SK-N-SH (cell line): ENCODE measurements around the gene STAT5B. TPM values are rescaled to one million over a fixed set of nuclear protein-coding genes. Genes with fewer than 3 reads are reported as not detected.

Experiments used
- CTCF ChIA-PET: fragments of 300-600, 350-600 bp; formaldehyde crosslinking; extraction: SDS; loops from one replicate; lab custom pipeline; 2021; lab: Yijun Ruan, JAX
- POLR2A ChIA-PET: fragments of 350-600 bp; sonication (Branson Sonifier 250); formaldehyde crosslinking; extraction: SDS; loops from one replicate; lab custom pipeline; 2020; ENCODE audit warnings: antibody characterized with exemption, inconsistent platforms; lab: Yijun Ruan, JAX
- DNase-seq: peaks from one replicate; pipeline ENCODE4 v3.0.0; 2012
- H2AFZ ChIP-seq: fragments of 200-600 bp; sonication (generic); 2 replicates; pipeline ENCODE4 v1.8.1; 2016; ENCODE audit warnings: antibody characterized with exemption, mild to moderate bottlenecking, low read depth
- H3F3A ChIP-seq: fragments of 200-600 bp; sonication (generic); replicated peaks from 2 replicates; pipeline ENCODE3; 2016; ENCODE audit warnings: antibody characterized with exemption, mild to moderate bottlenecking; ENCODE audit not compliant: insufficient read depth
- H3K27ac ChIP-seq, 2 experiments: fragments of 200-500 bp in 1 of 2; fragments of 200-600 bp in 1 of 2; sonication (Bioruptor generic) in 1 of 2; sonication (generic), shearing (Covaris generic) in 1 of 2; 2 replicates each; pipeline versions ENCODE4 v1.5.1 to v1.6.1; 2014 to 2016; ENCODE audit warnings: low read depth in 2 of 2, inconsistent platforms in 1 of 2, low read length in 1 of 2, mild to moderate bottlenecking in 1 of 2, mixed read lengths in 1 of 2
- H3K27me3 ChIP-seq: fragments of 200-600 bp; sonication (generic), shearing (Covaris generic); 2 replicates; pipeline ENCODE4 v1.6.1; 2016; ENCODE audit warnings: mixed run types; ENCODE audit not compliant: insufficient read depth
- H3K36me3 ChIP-seq, 2 experiments: fragments of 200-500 bp in 1 of 2; fragments of 200-600 bp in 1 of 2; sonication (Bioruptor generic) in 1 of 2; sonication (generic) in 1 of 2; replicated peaks in 1 of 2; 2 replicates each; pipeline versions ENCODE3 to v1.5.1; 2014 to 2016; ENCODE audit warnings: low read length in 1 of 2, mild to moderate bottlenecking in 1 of 2; ENCODE audit not compliant: insufficient read depth in 2 of 2, control insufficient read depth in 1 of 2
- H3K4me1 ChIP-seq, 2 experiments: fragments of 200-500 bp in 1 of 2; fragments of 200-600 bp in 1 of 2; sonication (Bioruptor generic) in 1 of 2; sonication (generic), shearing (Covaris generic) in 1 of 2; 2 replicates each; pipeline versions ENCODE4 v1.5.1 to v1.6.1; 2014 to 2016; ENCODE audit warnings: low read depth in 1 of 2, low read length in 1 of 2, mixed run types in 1 of 2; ENCODE audit not compliant: insufficient read depth in 2 of 2, control insufficient read depth in 1 of 2
- H3K4me2 ChIP-seq: fragments of 200-600 bp; sonication (generic), shearing (Covaris generic); 2 replicates; pipeline ENCODE4 v1.6.1; 2017; ENCODE audit warnings: mixed run types
- H3K4me3 ChIP-seq, 2 experiments: fragments of 200-500 bp in 1 of 2; fragments of 200-600 bp in 1 of 2; sonication (Bioruptor generic) in 1 of 2; sonication (generic), shearing (Covaris generic) in 1 of 2; 2 replicates each; pipeline versions ENCODE4 v1.5.1 to v1.8.1; 2014 to 2016; ENCODE audit warnings: low read depth in 2 of 2, inconsistent platforms in 1 of 2, low read length in 1 of 2, mild to moderate bottlenecking in 1 of 2, mixed read lengths in 1 of 2, moderate library complexity in 1 of 2
- H3K79me2 ChIP-seq: fragments of 200-600 bp; sonication (generic); 2 replicates; pipeline ENCODE4 v1.8.1; 2017; ENCODE audit warnings: mild to moderate bottlenecking; ENCODE audit not compliant: insufficient read depth
- H3K9ac ChIP-seq: fragments of 200-600 bp; sonication (generic); 2 replicates; pipeline ENCODE4 v1.6.1; 2017; ENCODE audit warnings: mixed run types
- H3K9me2 ChIP-seq: fragments of 200-600 bp; sonication (generic); 2 replicates; pipeline ENCODE4 v1.6.1; 2017; ENCODE audit warnings: mixed run types
- H3K9me3 ChIP-seq: fragments of 200-600 bp; sonication (generic); 2 replicates; pipeline ENCODE4 v1.6.1; 2017; ENCODE audit warnings: mixed run types, mild to moderate bottlenecking, moderate library complexity
- H4K20me1 ChIP-seq: fragments of 200-600 bp; sonication (generic); 2 replicates; pipeline ENCODE4 v1.6.1; 2017; ENCODE audit warnings: mild to moderate bottlenecking, mixed run types; ENCODE audit not compliant: insufficient read depth
- FOSL2 ChIP-seq: IDR thresholded peaks from 2 replicates; pipeline ENCODE4 v1.4.0; 2012; ENCODE audit warnings: low read depth, mild to moderate bottlenecking, moderate library complexity, borderline replicate concordance
- FOXJ3 ChIP-seq: sonication (generic); formaldehyde crosslinking; IDR thresholded peaks from 2 replicates; pipeline ENCODE4 v1.5.1; 2020; ENCODE audit warnings: mild to moderate bottlenecking, missing genetic modification reagents
- FOXM1 ChIP-seq: IDR thresholded peaks from 2 replicates; pipeline ENCODE4 v1.4.0; 2012; ENCODE audit warnings: low read depth, mild to moderate bottlenecking
- GABPA ChIP-seq: IDR thresholded peaks from 2 replicates; pipeline ENCODE4 v1.4.0; 2012; ENCODE audit warnings: low read depth, mild to moderate bottlenecking
- JUND ChIP-seq: IDR thresholded peaks from 2 replicates; pipeline ENCODE4 v1.4.0; 2012
- POLR2AphosphoS5 ChIP-seq: IDR thresholded peaks from 2 replicates; pipeline ENCODE4 v1.6.1; 2012; ENCODE audit warnings: low read depth, low read length
- RAD21 ChIP-seq: IDR thresholded peaks from 2 replicates; pipeline ENCODE4 v1.6.1; 2012; ENCODE audit warnings: mild to moderate bottlenecking, low read length
- RCOR1 ChIP-seq: fragments of 150-350 bp; IDR thresholded peaks from 2 replicates; pipeline ENCODE4 v1.6.1; 2017; ENCODE audit warnings: antibody characterized with exemption, low read length
- RXRA ChIP-seq: IDR thresholded peaks from 2 replicates; pipeline ENCODE4 v1.4.0; 2012; ENCODE audit warnings: low read depth, mild to moderate bottlenecking, borderline replicate concordance
- SMC3 ChIP-seq: IDR thresholded peaks from 2 replicates; pipeline ENCODE4 v1.6.1; 2012; ENCODE audit warnings: low read depth, low read length, improper control_type of control experiment
- TCF12 ChIP-seq: IDR thresholded peaks from 2 replicates; pipeline ENCODE4 v1.4.0; 2012
- TEAD4 ChIP-seq: IDR thresholded peaks from 2 replicates; pipeline ENCODE4 v1.4.0; 2012; ENCODE audit warnings: mild to moderate bottlenecking, borderline replicate concordance; ENCODE audit not compliant: insufficient read depth
- WGBS: methylation state at CpG from one replicate; pipeline ENCODE4 v1.1.6; 2017; ENCODE audit warnings: low lambda C conversion rate; 5-methylcytosine and 5-hydroxymethylcytosine counted together
- polyA plus RNA-seq, 3 experiments: library from polyadenylated mRNA; depleted of rRNA; stranded (reverse); fragments of >200 nt; gene quantifications; 2 replicates each; pipeline ENCODE4 v1.2.3, GENCODE V29; 2012
- TF ChIP-seq, protein P1 (sequence below): IDR thresholded peaks from 2 replicates; pipeline ENCODE4 v1.6.1; 2012; ENCODE audit warnings: mild to moderate bottlenecking, low read depth, low read length, moderate library complexity
- TF ChIP-seq, protein P2 (sequence below): IDR thresholded peaks from 2 replicates; pipeline ENCODE4 v1.4.0; 2012; ENCODE audit warnings: low read depth, borderline replicate concordance
- TF ChIP-seq, protein P3 (sequence below): IDR thresholded peaks from 2 replicates; pipeline ENCODE4 v1.4.0; 2012; ENCODE audit warnings: low read depth
- TF ChIP-seq, protein P4 (sequence below): fragments of 150-350 bp; IDR thresholded peaks from 2 replicates; pipeline ENCODE4 v1.6.1; 2016; ENCODE audit warnings: mild to moderate bottlenecking, low read depth, low read length
- TF ChIP-seq, protein P5 (sequence below): IDR thresholded peaks from 2 replicates; pipeline ENCODE4 v1.4.0; 2012; ENCODE audit warnings: low read depth, borderline replicate concordance

Gene STAT5B
- polyA plus RNA-seq, 1 of the 3 experiments (the other 2 are of a cell fraction): 23.6 TPM

DNA sequence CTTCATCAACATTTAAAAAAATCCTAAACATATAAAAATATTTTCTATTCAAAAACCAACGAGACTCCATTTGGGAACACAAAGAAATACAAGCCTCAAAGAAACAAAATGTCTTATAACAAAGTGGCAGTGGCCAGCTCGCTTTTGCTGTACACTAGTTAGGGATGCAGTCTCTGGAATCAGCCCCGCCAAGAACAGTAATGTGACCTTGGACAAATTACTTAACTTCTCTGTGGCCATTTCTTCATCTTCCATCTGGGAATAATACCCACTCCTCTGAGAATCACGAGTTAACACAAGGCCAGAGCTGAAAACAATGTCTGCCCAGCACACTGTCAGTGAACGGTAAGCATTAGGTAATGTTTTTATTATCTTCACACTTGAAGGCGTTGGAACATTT is 5.6 kb downstream of the STAT5B start:
- Histone ChIP-seq H3K9me2 (no peaks in the 10 kb centered on the region), H3K9ac (no peak overlapping the region), H3K36me3 (no peaks in the 10 kb centered on the region), H3K27ac (no peak overlapping the region), H3K4me3 (no peak overlapping the region), H2AFZ (no peak overlapping the region), H3K27me3 (no peaks in the 10 kb centered on the region), H3K9me3 (no peaks in the 10 kb centered on the region), H3K79me2 (peaks cover 88% of the 10 kb centered on the region), H4K20me1 (peaks cover 38% of the 10 kb centered on the region), H3K4me2 (no peak overlapping the region), H3F3A (peaks cover 9% of the 10 kb centered on the region), H3K4me1 (peaks cover 10 to 12% of the 10 kb centered on the region in 2 experiments)
- TF ChIP-seq, protein P1, sequence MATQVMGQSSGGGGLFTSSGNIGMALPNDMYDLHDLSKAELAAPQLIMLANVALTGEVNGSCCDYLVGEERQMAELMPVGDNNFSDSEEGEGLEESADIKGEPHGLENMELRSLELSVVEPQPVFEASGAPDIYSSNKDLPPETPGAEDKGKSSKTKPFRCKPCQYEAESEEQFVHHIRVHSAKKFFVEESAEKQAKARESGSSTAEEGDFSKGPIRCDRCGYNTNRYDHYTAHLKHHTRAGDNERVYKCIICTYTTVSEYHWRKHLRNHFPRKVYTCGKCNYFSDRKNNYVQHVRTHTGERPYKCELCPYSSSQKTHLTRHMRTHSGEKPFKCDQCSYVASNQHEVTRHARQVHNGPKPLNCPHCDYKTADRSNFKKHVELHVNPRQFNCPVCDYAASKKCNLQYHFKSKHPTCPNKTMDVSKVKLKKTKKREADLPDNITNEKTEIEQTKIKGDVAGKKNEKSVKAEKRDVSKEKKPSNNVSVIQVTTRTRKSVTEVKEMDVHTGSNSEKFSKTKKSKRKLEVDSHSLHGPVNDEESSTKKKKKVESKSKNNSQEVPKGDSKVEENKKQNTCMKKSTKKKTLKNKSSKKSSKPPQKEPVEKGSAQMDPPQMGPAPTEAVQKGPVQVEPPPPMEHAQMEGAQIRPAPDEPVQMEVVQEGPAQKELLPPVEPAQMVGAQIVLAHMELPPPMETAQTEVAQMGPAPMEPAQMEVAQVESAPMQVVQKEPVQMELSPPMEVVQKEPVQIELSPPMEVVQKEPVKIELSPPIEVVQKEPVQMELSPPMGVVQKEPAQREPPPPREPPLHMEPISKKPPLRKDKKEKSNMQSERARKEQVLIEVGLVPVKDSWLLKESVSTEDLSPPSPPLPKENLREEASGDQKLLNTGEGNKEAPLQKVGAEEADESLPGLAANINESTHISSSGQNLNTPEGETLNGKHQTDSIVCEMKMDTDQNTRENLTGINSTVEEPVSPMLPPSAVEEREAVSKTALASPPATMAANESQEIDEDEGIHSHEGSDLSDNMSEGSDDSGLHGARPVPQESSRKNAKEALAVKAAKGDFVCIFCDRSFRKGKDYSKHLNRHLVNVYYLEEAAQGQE: no peak
- TF ChIP-seq POLR2AphosphoS5: no peak
- TF ChIP-seq TEAD4: no peak
- no peak for TF ChIP-seq SMC3
- no peak for TF ChIP-seq FOSL2
- TF ChIP-seq, protein P2, sequence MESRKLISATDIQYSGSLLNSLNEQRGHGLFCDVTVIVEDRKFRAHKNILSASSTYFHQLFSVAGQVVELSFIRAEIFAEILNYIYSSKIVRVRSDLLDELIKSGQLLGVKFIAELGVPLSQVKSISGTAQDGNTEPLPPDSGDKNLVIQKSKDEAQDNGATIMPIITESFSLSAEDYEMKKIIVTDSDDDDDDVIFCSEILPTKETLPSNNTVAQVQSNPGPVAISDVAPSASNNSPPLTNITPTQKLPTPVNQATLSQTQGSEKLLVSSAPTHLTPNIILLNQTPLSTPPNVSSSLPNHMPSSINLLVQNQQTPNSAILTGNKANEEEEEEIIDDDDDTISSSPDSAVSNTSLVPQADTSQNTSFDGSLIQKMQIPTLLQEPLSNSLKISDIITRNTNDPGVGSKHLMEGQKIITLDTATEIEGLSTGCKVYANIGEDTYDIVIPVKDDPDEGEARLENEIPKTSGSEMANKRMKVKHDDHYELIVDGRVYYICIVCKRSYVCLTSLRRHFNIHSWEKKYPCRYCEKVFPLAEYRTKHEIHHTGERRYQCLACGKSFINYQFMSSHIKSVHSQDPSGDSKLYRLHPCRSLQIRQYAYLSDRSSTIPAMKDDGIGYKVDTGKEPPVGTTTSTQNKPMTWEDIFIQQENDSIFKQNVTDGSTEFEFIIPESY: no peak
- TF ChIP-seq FOXM1: no peak
- TF ChIP-seq JUND: no peak
- TF ChIP-seq RCOR1: no peak
- no peak for TF ChIP-seq GABPA
- TF ChIP-seq, protein P3, sequence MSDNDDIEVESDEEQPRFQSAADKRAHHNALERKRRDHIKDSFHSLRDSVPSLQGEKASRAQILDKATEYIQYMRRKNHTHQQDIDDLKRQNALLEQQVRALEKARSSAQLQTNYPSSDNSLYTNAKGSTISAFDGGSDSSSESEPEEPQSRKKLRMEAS: no peak
- ChIA-PET CTCF (interaction anchor here (0.8 to 1.8 kb wide), 4 partner anchors 19 to 52 kb away, joined by 3 to 8 read pairs (median 6); partner anchors contain the start of gene STAT5A), POLR2A (no interaction called here)
- no peak for DNase-seq
- 85% methylated on average over 6 of the region's 6 CpGs for WGBS

DNA sequence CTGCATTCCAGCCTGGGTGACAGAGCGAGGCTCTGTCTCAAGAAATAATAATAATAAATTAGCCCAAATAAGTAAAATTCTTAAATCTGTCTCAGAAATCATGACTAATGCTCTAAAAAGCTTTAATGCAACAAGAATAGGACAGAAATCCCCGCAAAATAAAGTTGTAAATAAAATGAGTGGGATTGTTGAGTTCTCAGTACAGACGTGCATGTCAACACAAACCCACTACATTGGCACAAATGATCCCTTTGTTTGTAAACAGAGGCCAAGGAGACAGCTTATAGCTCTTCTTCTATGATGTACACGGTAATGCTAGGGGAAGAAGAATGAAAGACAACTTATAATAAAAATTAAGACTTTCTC is 6.0 kb downstream of the STAT5B start:
- 88% methylated on average over 4 of the region's 4 CpGs for WGBS
- peak overlapping the region in 1 of 2 experiments; percentile 18; a peak in 1 of 4 replicates for H3K27ac ChIP-seq
- no peaks in the 10 kb centered on the region for H3K9me3 ChIP-seq
- POLR2A ChIA-PET: no interaction called here
- H3K9me2 ChIP-seq: no peaks in the 10 kb centered on the region
- no peaks in the 10 kb centered on the region for H3K27me3 ChIP-seq
- H3K36me3 ChIP-seq: no peaks in the 10 kb centered on the region
- H2AFZ ChIP-seq: no peak overlapping the region
- H3K4me2 ChIP-seq: no peak overlapping the region
- peaks cover 38% of the 10 kb centered on the region for H4K20me1 ChIP-seq
- peaks cover 89% of the 10 kb centered on the region for H3K79me2 ChIP-seq
- H3K9ac ChIP-seq: no peak overlapping the region
- CTCF ChIA-PET: interaction anchor here (0.8 to 1.8 kb wide), 4 partner anchors 19 to 52 kb away, joined by 3 to 8 read pairs (median 6); partner anchors contain the start of gene STAT5A
- peaks cover 9% of the 10 kb centered on the region for H3F3A ChIP-seq
- DNase-seq: no peak
- peaks cover 10 to 12% of the 10 kb centered on the region in 2 experiments for H3K4me1 ChIP-seq
- no peak overlapping the region for H3K4me3 ChIP-seq
- TF ChIP-seq, protein P2: no peak
- TF ChIP-seq FOSL2: no peak
- TF ChIP-seq FOXM1: no peak
- no peak for TF ChIP-seq GABPA
- no peak for TF ChIP-seq TEAD4
- TF ChIP-seq TCF12: no peak
- no peak for TF ChIP-seq RAD21
- TF ChIP-seq, protein P4, sequence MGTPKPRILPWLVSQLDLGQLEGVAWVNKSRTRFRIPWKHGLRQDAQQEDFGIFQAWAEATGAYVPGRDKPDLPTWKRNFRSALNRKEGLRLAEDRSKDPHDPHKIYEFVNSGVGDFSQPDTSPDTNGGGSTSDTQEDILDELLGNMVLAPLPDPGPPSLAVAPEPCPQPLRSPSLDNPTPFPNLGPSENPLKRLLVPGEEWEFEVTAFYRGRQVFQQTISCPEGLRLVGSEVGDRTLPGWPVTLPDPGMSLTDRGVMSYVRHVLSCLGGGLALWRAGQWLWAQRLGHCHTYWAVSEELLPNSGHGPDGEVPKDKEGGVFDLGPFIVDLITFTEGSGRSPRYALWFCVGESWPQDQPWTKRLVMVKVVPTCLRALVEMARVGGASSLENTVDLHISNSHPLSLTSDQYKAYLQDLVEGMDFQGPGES: no peak
- no peak for TF ChIP-seq RXRA
- no peak for TF ChIP-seq FOXJ3
- TF ChIP-seq, protein P5, sequence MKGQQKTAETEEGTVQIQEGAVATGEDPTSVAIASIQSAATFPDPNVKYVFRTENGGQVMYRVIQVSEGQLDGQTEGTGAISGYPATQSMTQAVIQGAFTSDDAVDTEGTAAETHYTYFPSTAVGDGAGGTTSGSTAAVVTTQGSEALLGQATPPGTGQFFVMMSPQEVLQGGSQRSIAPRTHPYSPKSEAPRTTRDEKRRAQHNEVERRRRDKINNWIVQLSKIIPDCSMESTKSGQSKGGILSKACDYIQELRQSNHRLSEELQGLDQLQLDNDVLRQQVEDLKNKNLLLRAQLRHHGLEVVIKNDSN: no peak
- TF ChIP-seq POLR2AphosphoS5: no peak
